ENCODE results near the gene NIPA2. TPM values are rescaled to one million over a fixed set of nuclear protein-coding genes. Genes with fewer than 3 reads are reported as not detected.
A peak's percentile ranks its signal among the peaks of the same experiment; 100 is the strongest.

NIPA2 gene
- total RNA-seq, 4 donors from 2014 or later: 22.5 to 36.4 (median 35.2) TPM

- H3K4me1 ChIP-seq: no peaks in the 10 kb centered on the region
- no peaks in the 10 kb centered on the region for H3K27me3 ChIP-seq
- peaks cover 95% of the 10 kb centered on the region for H3K36me3 ChIP-seq
- no peaks in the 10 kb centered on the region for H3K9me3 ChIP-seq
- 97% methylated on average over 5 of the region's 5 CpGs for WGBS
- no peak overlapping the region for H3K27ac ChIP-seq
- H3K4me3 ChIP-seq: no peak overlapping the region
- DNase-seq (ENCODE audit: low spot score in 2 of 2): no peak
- TF ChIP-seq EP300 (IDR thresholded peaks at IDR 0.05): no peak
- TF ChIP-seq CTCF (IDR thresholded peaks at IDR 0.05): no peak
- TF ChIP-seq POLR2AphosphoS5 (IDR thresholded peaks at IDR 0.05): no peak
- no peak for TF ChIP-seq POLR2A (IDR thresholded peaks at IDR 0.05)
Measured at GRCh38 chr15:22877117-22877516, 38.7 kb downstream of the NIPA2 start.

GRCh38 chr15:22877607-22878006 lies 39.1 kb downstream of the NIPA2 start:
- H3K27me3 ChIP-seq: no peaks in the 10 kb centered on the region
- no peak for TF ChIP-seq CTCF (IDR thresholded peaks at IDR 0.05)
- 100% methylated on average over 7 of the region's 8 CpGs for WGBS
- H3K4me3 ChIP-seq: no peak overlapping the region
- peaks cover 95% of the 10 kb centered on the region for H3K36me3 ChIP-seq
- peak in 1 of 2 donors; percentile 44 for DNase-seq (ENCODE audit: low spot score in 2 of 2)
- no peak overlapping the region for H3K27ac ChIP-seq
- no peaks in the 10 kb centered on the region for H3K9me3 ChIP-seq
- no peaks in the 10 kb centered on the region for H3K4me1 ChIP-seq

DNA sequence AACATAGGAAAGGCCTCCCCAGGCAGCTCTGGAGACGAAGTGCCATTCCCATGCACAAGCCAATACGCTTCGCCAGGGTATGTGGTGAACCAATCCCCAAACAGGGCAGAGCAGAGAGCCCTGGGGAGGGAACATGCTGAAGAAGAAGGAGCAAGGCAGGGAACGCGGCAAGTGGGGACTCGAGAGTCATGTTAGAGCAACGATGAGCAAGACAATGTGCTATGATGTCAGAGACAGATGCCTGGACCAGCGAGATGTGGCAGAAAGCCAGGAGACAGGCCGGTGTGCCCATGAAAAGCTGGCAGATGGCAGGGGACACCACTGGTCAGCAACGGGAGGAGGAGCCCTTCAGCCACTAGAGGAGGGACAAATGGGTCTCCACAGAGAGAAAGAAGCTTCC lies 39.6 kb downstream of the NIPA2 start:
- Histone ChIP-seq H3K4me3 (no peak overlapping the region), H3K4me1 (no peaks in the 10 kb centered on the region), H3K27ac (no peak overlapping the region), H3K9me3 (no peaks in the 10 kb centered on the region), H3K36me3 (peaks cover 95% of the 10 kb centered on the region), H3K27me3 (no peaks in the 10 kb centered on the region)
- peak in 1 of 2 donors; percentile 58 for DNase-seq (ENCODE audit: low spot score in 2 of 2)
- whole genome bisulfite sequencing: 89% methylated on average over 10 of the region's 10 CpGs
- TF ChIP-seq POLR2AphosphoS5 (IDR thresholded peaks at IDR 0.05): no peak
- TF ChIP-seq POLR2A (IDR thresholded peaks at IDR 0.05): no peak

DNA sequence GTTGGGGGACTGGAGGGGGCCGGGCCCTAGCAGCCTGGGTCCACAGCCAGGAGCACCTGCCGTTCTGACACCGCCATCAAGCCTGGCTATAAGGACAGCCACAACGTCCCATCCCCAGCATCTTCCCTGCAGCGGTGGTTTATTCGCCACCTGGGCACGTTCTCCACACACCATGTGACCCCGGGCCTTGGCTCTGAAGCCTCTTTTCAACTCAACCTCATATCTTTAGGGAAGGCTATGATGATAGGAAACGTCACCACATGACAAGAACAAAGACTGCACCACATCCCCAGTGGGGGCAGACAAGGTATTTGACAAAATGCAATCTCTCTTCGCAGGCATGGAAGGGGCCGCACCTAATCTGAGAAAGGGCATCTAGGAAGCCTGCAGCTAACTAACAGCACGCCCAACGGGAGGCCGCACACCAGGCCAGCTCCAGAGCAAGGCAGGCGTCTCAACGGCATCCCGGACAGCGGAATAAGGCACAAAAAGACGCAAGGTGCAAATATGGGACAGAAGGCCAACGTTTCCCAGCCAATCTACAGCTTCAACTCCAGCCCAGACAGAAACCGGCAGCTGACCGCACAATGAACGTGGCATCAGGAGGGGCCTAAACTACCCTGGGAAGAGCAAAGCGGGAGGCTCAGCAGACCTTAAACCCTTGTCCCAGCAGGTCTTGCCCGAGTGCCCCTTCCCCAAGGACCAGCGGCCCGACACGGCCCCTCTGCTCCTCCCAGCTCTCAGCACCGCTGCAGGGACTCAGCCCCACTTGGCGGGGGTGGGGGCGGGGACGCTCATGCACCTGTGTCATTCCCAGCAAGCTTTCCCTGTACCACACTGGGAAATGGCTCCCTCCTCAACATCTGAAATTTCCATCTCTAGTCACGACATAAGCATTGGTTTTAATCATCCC lies 41.9 kb downstream of the NIPA2 start:
- WGBS: 92% methylated on average over 33 of the region's 33 CpGs
- no peaks in the 10 kb centered on the region for H3K9me3 ChIP-seq
- no peaks in the 10 kb centered on the region for H3K27me3 ChIP-seq
- peaks cover 78% of the 10 kb centered on the region for H3K36me3 ChIP-seq
- TF ChIP-seq CTCF (IDR thresholded peaks at IDR 0.05): no peak
- H3K27ac ChIP-seq: no peak overlapping the region
- no peak overlapping the region for H3K4me3 ChIP-seq
- no peaks in the 10 kb centered on the region for H3K4me1 ChIP-seq
- DNase-seq (ENCODE audit: low spot score in 2 of 2): peak in 1 of 2 donors; percentile 45

GRCh38 chr15:22880981-22881738 lies 42.7 kb downstream of the NIPA2 start:
- H3K36me3 ChIP-seq: peaks cover 70% of the 10 kb centered on the region
- DNase-seq (ENCODE audit: low spot score in 2 of 2): peak in 1 of 2 donors; percentile 48
- H3K9me3 ChIP-seq: no peaks in the 10 kb centered on the region
- 92% methylated on average over 19 of the region's 19 CpGs for WGBS
- no peak for TF ChIP-seq POLR2A (IDR thresholded peaks at IDR 0.05)
- no peak for TF ChIP-seq POLR2AphosphoS5 (IDR thresholded peaks at IDR 0.05)
- TF ChIP-seq CTCF (IDR thresholded peaks at IDR 0.05): no peak
- no peak for TF ChIP-seq EP300 (IDR thresholded peaks at IDR 0.05)
- H3K27me3 ChIP-seq: no peaks in the 10 kb centered on the region
- H3K4me3 ChIP-seq: no peak overlapping the region
- no peaks in the 10 kb centered on the region for H3K4me1 ChIP-seq
- H3K27ac ChIP-seq: no peak overlapping the region

All from suprapubic skin (tissue), 4 donors.